HCT116 (cell line): ENCODE data around the gene DEFB124. TPM values are rescaled to one million over a fixed set of nuclear protein-coding genes. Genes with fewer than 3 reads are reported as not detected.

Source experiments
- ATAC-seq: fragments of 200-7000 bp; cut with Tn5 transposase; 2 replicates; pipeline ENCODE4 v1.9.1; 2020; ENCODE audit warnings: mild to moderate bottlenecking, moderate library complexity
- BruUV-seq: library from RNA; stranded (reverse); fragments of 400-500 nt; replicated peaks from 2 replicates; lab custom pipeline; 2021; lab: Mats Ljungman, UMichigan
- CTCF ChIA-PET: fragments of 300-600 bp; sonication (Branson Sonifier 250); formaldehyde crosslinking; loops from one replicate; lab custom pipeline; 2021; ENCODE audit warnings: antibody characterized with exemption; lab: Charles Lee
- POLR2A ChIA-PET: fragments of 300-600, 350-600 bp; sonication (Branson Sonifier 250); formaldehyde crosslinking; loops from one replicate; lab custom pipeline; 2021; ENCODE audit warnings: antibody characterized with exemption; lab: Charles Lee
- RAD21 ChIA-PET, 2 experiments: fragments of 300-600 bp; sonication (Branson Sonifier 250); formaldehyde crosslinking; loops; one replicate each; lab custom pipeline; 2023; ENCODE audit warnings: low total read pairs in 2 of 2; ENCODE audit not compliant: uncharacterized antibody in 2 of 2, unreplicated experiment in 2 of 2, low non-redundant PET in 1 of 2; lab: Charles Lee
- DNase-seq: peaks from one replicate; pipeline ENCODE4 v3.0.0-alpha.2; 2010; ENCODE audit warnings: low read depth, low spot score
- H2AFZ ChIP-seq: fragments of 200-600 bp; shearing (Covaris generic), sonication (generic); 2 replicates; pipeline ENCODE4 v1.6.1; 2017; ENCODE audit warnings: low read depth, mixed run types, mixed read lengths, antibody characterized with exemption, low read length; ENCODE audit not compliant: poor library complexity, severe bottlenecking
- H3K27ac ChIP-seq: 2 replicates; pipeline ENCODE4 v1.5.1; 2012; ENCODE audit warnings: low read depth, low read length
- H3K27me3 ChIP-seq: fragments of 200-600 bp; sonication (generic); 2 replicates; pipeline ENCODE4 v1.6.1; 2016; ENCODE audit warnings: mixed run types, low read length, mixed read lengths; ENCODE audit not compliant: insufficient read depth
- H3K36me3 ChIP-seq, 2 experiments: fragments of 200-500 bp in 1 of 2; fragments of 200-600 bp in 1 of 2; sonication (Bioruptor generic) in 1 of 2; sonication (generic) in 1 of 2; 2 replicates each; pipeline versions ENCODE4 v1.5.1 to v1.6.1; 2014 to 2016; ENCODE audit warnings: low read length in 2 of 2, inconsistent platforms in 1 of 2, mixed read lengths in 1 of 2, mixed run types in 1 of 2; ENCODE audit not compliant: insufficient read depth in 2 of 2, control insufficient read depth in 1 of 2
- H3K4me1 ChIP-seq, 2 experiments: fragments of 200-600 bp in 1 of 2; sonication (generic) in 1 of 2; 2 replicates each; pipeline versions ENCODE4 v1.5.1 to v1.6.1; 2012 to 2017; ENCODE audit warnings: low read length in 2 of 2, inconsistent platforms in 1 of 2, mild to moderate bottlenecking in 1 of 2, mixed read lengths in 1 of 2, mixed run types in 1 of 2, moderate library complexity in 1 of 2; ENCODE audit not compliant: insufficient read depth in 2 of 2, control insufficient read depth in 1 of 2
- H3K4me2 ChIP-seq: fragments of 200-600 bp; sonication (generic); 2 replicates; pipeline ENCODE4 v1.6.1; 2017; ENCODE audit warnings: mixed run types, low read length, mixed read lengths
- H3K4me3 ChIP-seq, 2 experiments: fragments of 200-600 bp in 1 of 2; sonication (generic) in 1 of 2; replicated peaks in 1 of 2; 2 replicates each; pipeline ENCODE4 v1.5.1; 2011 to 2016; ENCODE audit warnings: low read length in 2 of 2, control low read depth in 1 of 2, low read depth in 1 of 2, mild to moderate bottlenecking in 1 of 2, mixed read lengths in 1 of 2, mixed run types in 1 of 2
- H3K79me2 ChIP-seq: fragments of 200-600 bp; sonication (generic); 2 replicates; pipeline ENCODE4 v1.6.1; 2017; ENCODE audit warnings: mild to moderate bottlenecking, mixed run types, low read length, moderate library complexity, mixed read lengths; ENCODE audit not compliant: insufficient read depth
- H3K9ac ChIP-seq: fragments of 200-600 bp; sonication (generic); 2 replicates; pipeline ENCODE4 v1.6.1; 2016; ENCODE audit warnings: low read length, mixed read lengths
- H3K9me2 ChIP-seq: fragments of 200-600 bp; sonication (generic), shearing (Covaris generic); 2 replicates; pipeline ENCODE4 v1.6.1; 2017; ENCODE audit warnings: mixed run types, mild to moderate bottlenecking, moderate library complexity; ENCODE audit not compliant: insufficient read depth
- H3K9me3 ChIP-seq, 2 experiments: fragments of 200-500 bp in 1 of 2; fragments of 200-600 bp in 1 of 2; sonication (Bioruptor generic) in 1 of 2; sonication (generic) in 1 of 2; 2 replicates each; pipeline ENCODE4 v1.6.1; 2014 to 2017; ENCODE audit warnings: low read length in 2 of 2, mixed read lengths in 2 of 2, inconsistent platforms in 1 of 2, low read depth in 1 of 2, mild to moderate bottlenecking in 1 of 2, mixed run types in 1 of 2, moderate library complexity in 1 of 2; ENCODE audit not compliant: control insufficient read depth in 1 of 2, insufficient read depth in 1 of 2
- H4K20me1 ChIP-seq: fragments of 200-600 bp; sonication (generic), shearing (Covaris generic); 2 replicates; pipeline ENCODE4 v1.6.1; 2017; ENCODE audit warnings: mixed run types, mild to moderate bottlenecking, moderate library complexity; ENCODE audit not compliant: insufficient read depth
- CBX3 ChIP-seq: IDR thresholded peaks from 2 replicates; pipeline ENCODE4 v1.6.1; 2012; ENCODE audit warnings: low read depth
- CEBPB ChIP-seq: IDR thresholded peaks from 2 replicates; pipeline ENCODE4 v1.6.1; 2012; ENCODE audit warnings: low read depth
- EGR1 ChIP-seq: IDR thresholded peaks from 2 replicates; pipeline ENCODE4 v1.6.1; 2012; ENCODE audit warnings: low read depth
- ELF1 ChIP-seq: IDR thresholded peaks from 2 replicates; pipeline ENCODE4 v1.6.1; 2012; ENCODE audit warnings: low read depth, borderline replicate concordance
- EZH2 ChIP-seq: fragments of 200-600 bp; sonication (generic); IDR thresholded peaks from 2 replicates; pipeline ENCODE4 v1.6.1; 2017; ENCODE audit warnings: antibody characterized with exemption, mixed run types
- JUND ChIP-seq: IDR thresholded peaks from 2 replicates; pipeline ENCODE4 v1.6.1; 2012
- POLR2AphosphoS5 ChIP-seq: IDR thresholded peaks from 2 replicates; pipeline ENCODE4 v1.6.1; 2011; ENCODE audit warnings: mild to moderate bottlenecking, low read depth, low read length, moderate library complexity
- RAD21 ChIP-seq: IDR thresholded peaks from 2 replicates; pipeline ENCODE4 v1.6.1; 2012; ENCODE audit warnings: low read depth, mild to moderate bottlenecking
- SRF ChIP-seq: IDR thresholded peaks from 2 replicates; pipeline ENCODE4 v1.6.1; 2012; ENCODE audit warnings: low read depth
- TCF7L2 ChIP-seq: IDR thresholded peaks from 2 replicates; pipeline ENCODE4 v1.7.0; 2011; ENCODE audit warnings: borderline replicate concordance, inconsistent platforms; ENCODE audit not compliant: insufficient read depth, insufficient read length; ENCODE audit errors: extremely low read depth
- YY1 ChIP-seq: IDR thresholded peaks from 2 replicates; pipeline ENCODE4 v1.6.1; 2011; ENCODE audit warnings: low read length, low read depth, moderate library complexity, mild to moderate bottlenecking; ENCODE audit not compliant: insufficient replicate concordance; ENCODE audit errors: extremely low read depth
- ZFX ChIP-seq: fragments of 450-650 bp; IDR thresholded peaks from 2 replicates; pipeline ENCODE4 v1.6.1; 2017
- intact Hi-C: fragments of 100-400 bp; cut with micrococcal nuclease; formaldehyde crosslinking; loops from 2 replicates; pipeline ENCODE4 v1.10.0; 2022
- total RNA-seq: library from RNA; stranded (reverse); gene quantifications from one replicate; pipeline ENCODE4 v1.2.1, GENCODE V29; 2021; ENCODE audit not compliant: unreplicated experiment
- TF ChIP-seq, protein P1 (sequence below): IDR thresholded peaks from 2 replicates; pipeline ENCODE4 v1.6.1; 2012
- TF ChIP-seq, protein P2 (sequence below): IDR thresholded peaks from 2 replicates; pipeline ENCODE4 v1.6.1; 2012

DEFB124 gene
- total RNA-seq, 1 experiment from 2014 or later = not detected

DNA sequence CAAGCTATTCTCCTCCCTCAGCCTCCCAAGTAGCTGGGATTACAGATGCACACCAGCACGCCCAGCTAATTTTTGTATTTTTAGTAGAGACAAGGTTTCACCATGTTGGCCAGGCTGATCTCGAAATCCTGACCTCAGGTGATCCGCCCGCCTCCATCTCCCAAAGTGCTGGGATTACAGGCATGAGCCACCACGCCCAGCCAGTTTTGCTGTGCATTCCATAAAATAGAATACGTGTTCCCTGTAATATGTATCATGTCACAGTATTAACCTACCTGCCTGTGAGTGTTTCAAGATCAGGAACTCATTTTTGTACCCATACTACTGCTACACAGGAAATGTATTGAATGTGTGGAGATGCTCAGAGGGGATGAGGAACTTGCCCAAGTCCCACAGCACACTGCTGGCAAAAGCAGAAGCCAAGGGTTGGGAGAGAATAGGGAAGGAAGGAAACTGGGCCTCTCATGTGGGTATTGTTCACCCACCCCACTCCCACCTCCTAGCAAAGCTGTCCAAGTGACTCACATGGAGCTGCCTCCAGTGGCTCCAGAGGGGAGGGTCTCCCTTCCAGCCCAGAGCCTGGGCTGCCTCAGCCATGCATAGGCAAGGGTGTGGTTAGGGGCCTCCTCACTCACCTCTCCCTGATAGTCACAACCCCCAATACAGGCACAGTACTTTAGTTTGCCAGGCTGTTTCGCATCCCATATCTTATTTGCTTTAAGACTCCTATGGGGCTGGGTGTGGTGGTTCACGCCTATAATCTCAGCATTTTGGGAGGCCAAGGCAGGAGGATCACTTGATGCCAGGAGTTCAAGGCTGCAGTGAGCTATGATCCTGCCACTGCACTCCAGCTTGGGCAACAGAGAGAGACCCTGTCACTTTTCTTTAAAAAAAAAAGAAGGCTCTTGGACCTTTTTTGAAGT is 48.7 kb upstream of the DEFB124 start:
- intact Hi-C loops = no loop called here
- no TSS peak for BruUV-seq

DNA sequence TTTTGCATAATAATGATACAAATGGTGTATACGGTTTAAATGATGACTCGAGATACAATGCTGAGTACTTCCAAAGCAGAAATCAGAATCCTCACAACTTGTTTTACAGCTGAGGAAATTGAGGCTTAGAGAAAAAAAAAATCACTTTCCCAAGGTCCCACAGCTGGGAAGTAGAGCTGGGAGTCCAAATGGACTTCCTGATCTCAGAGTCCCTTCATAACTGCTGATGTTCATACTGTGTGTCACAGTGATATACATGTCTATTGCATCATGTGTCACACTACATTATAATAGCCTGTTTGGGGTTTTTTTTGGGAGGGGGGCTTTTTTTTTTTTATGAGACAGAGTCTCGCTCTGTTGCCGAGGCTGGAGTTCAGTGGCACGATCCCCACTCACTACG is 47.8 kb upstream of the DEFB124 start:
- Histone ChIP-seq H3K9me2 (no peaks in the 10 kb centered on the region), H3K4me3 (no peak overlapping the region), H3K9ac (no peak overlapping the region), H4K20me1 (peaks cover 8% of the 10 kb centered on the region; the same call in 1 of the 2 replicates), H3K4me2 (no peak overlapping the region), H3K36me3 (peaks cover 29 to 34% of the 10 kb centered on the region in 2 experiments), H3K79me2 (peaks cover 100% of the 10 kb centered on the region), H3K27ac (no peak overlapping the region), H2AFZ (no peak overlapping the region), H3K27me3 (no peaks in the 10 kb centered on the region), H3K9me3 (no peaks in the 10 kb centered on the region), H3K4me1 (no peaks in the 10 kb centered on the region)
- BruUV-seq = no TSS peak
- DNase-seq = no peak
- ChIA-PET POLR2A (no interaction called here), CTCF (no interaction called here), RAD21 (no interaction called here)
- intact Hi-C loops = no loop called here
- TF ChIP-seq EGR1 (no peak), YY1 (no peak), ELF1 (no peak), EZH2 (no peak), POLR2AphosphoS5 (no peak), ZFX (no peak), CBX3 (no peak)
- TF ChIP-seq, protein P1, sequence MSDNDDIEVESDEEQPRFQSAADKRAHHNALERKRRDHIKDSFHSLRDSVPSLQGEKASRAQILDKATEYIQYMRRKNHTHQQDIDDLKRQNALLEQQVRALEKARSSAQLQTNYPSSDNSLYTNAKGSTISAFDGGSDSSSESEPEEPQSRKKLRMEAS = no peak
- TF ChIP-seq, protein P2, sequence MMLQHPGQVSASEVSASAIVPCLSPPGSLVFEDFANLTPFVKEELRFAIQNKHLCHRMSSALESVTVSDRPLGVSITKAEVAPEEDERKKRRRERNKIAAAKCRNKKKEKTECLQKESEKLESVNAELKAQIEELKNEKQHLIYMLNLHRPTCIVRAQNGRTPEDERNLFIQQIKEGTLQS = no peak
- ATAC-seq = no peak

More for the DNA sequence above, 48.7 kb upstream of the DEFB124 start:
- Histone ChIP-seq H3K4me2 (no peak overlapping the region), H3K79me2 (peaks cover 97% of the 10 kb centered on the region), H3K4me1 (no peaks in the 10 kb centered on the region), H3K27me3 (no peaks in the 10 kb centered on the region), H3K4me3 (no peak overlapping the region), H3K9me2 (no peaks in the 10 kb centered on the region), H2AFZ (no peak overlapping the region), H3K9me3 (no peaks in the 10 kb centered on the region), H3K36me3 (peaks cover 37 to 40% of the 10 kb centered on the region in 2 experiments), H3K9ac (no peak overlapping the region), H4K20me1 (peaks cover 8% of the 10 kb centered on the region; the same call in 1 of the 2 replicates), H3K27ac (no peak overlapping the region)
- ATAC-seq (no peak; the same call in 1 of the 2 replicates), DNase-seq (no peak)
- TF ChIP-seq SRF = no peak
- TF ChIP-seq JUND = no peak
- TF ChIP-seq TCF7L2 = no peak
- no peak for TF ChIP-seq CEBPB
- TF ChIP-seq CBX3 = no peak
- TF ChIP-seq, protein P1 = no peak
- no peak for TF ChIP-seq YY1
- TF ChIP-seq RAD21 = no peak
- no peak for TF ChIP-seq POLR2AphosphoS5
- ChIA-PET RAD21 (no interaction called here), CTCF (no interaction called here), POLR2A (no interaction called here)
